ENCODE data around the gene PLXNA2. TPM values are rescaled to one million over a fixed set of nuclear protein-coding genes. Genes with fewer than 3 reads are reported as not detected.

Gene PLXNA2
- total and polyA plus RNA-seq, 2 of the 13 experiments (the other 11 are each of a cell fraction or from before 2014, with no cell fraction given), result 1.1 to 2.1 TPM

GRCh38 chr1:208036106-208036808, 207.9 kb downstream of the PLXNA2 start:
- Histone ChIP-seq H3K27me3 (ENCODE audit: control insufficient read depth in 1 of 2, insufficient read depth in 2 of 2, low read length in 2 of 2) (no peaks in the 10 kb centered on the region), H3K27ac (ENCODE audit: extremely low read length, insufficient read depth, low read length) (no peak overlapping the region), H3K4me2 (ENCODE audit: low read depth, low read length) (no peak overlapping the region), H3K9ac (ENCODE audit: insufficient read depth, low read depth, low read length) (no peak overlapping the region), H3K79me2 (ENCODE audit: insufficient read depth, low read length) (no peaks in the 10 kb centered on the region), H3K9me3 (ENCODE audit: low read length) (no peaks in the 10 kb centered on the region), H3K36me3 (replicated peaks in 1 of 2; ENCODE audit: control insufficient read depth in 1 of 2, insufficient read depth in 2 of 2, low read length in 2 of 2) (no peaks in the 10 kb centered on the region), H2AFZ (ENCODE audit: low read length) (no peak overlapping the region), H3K4me3 (replicated peaks in 1 of 3; ENCODE audit: insufficient read depth in 1 of 3, low read depth in 2 of 3, low read length in 3 of 3) (no peak overlapping the region), H4K20me1 (ENCODE audit: insufficient read depth, low read length) (no peaks in the 10 kb centered on the region), H3K4me1 (ENCODE audit: insufficient read depth, low read length) (no peaks in the 10 kb centered on the region)
- ATAC-seq (peak; percentile 38; the same call in 1 of the 3 replicates), DNase-seq (ENCODE audit: low spot score) (peak; percentile 30), FAIRE-seq (peak; percentile 48)
- WGBS (ENCODE audit: low lambda C conversion rate), result 73% methylated on average over 7 of the region's 8 CpGs
- ChIA-PET CTCF (ENCODE audit: low intra/inter-chr PET ratio, low total read pairs) (no interaction called here), POLR2A (no interaction called here)
- peak; percentile 63 for TF ChIP-seq STAG1 (CRISPR knock-in tag; IDR thresholded peaks at IDR 0.05)
- peak; percentile 57 for TF ChIP-seq CTCF (CRISPR knock-in tag; IDR thresholded peaks at IDR 0.05)
- TF ChIP-seq SMC3 (IDR thresholded peaks at IDR 0.05; ENCODE audit: low read length), result peak; percentile 28; the same call in 1 of the 2 replicates
- TF ChIP-seq, protein P1, sequence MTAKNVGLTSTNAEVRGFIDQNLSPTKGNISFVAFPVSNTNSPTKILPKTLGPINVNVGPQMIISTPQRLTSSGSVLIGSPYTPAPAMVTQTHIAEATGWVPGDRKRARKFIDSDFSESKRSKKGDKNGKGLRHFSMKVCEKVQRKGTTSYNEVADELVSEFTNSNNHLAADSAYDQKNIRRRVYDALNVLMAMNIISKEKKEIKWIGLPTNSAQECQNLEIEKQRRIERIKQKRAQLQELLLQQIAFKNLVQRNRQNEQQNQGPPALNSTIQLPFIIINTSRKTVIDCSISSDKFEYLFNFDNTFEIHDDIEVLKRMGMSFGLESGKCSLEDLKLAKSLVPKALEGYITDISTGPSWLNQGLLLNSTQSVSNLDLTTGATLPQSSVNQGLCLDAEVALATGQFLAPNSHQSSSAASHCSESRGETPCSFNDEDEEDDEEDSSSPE (CRISPR knock-in tag; IDR thresholded peaks at IDR 0.05), result no peak
- in situ Hi-C loops (cut with HindIII; ENCODE audit: extremely low pct_ligation_motif_present, low pct_unique_long_range_greater_than_20kb), result loop anchor here (5.0 kb wide), 1 partner anchor 51 kb away; no protein-coding TSS in a partner anchor
- intact Hi-C loops (cut with micrococcal nuclease; ENCODE audit: unreplicated experiment), result no loop called here
- BruUV-seq (replicated peaks), result no TSS peak

GRCh38 chr1:208034135-208034534, 210.0 kb downstream of the PLXNA2 start:
- no peaks in the 10 kb centered on the region for H3K27me3 ChIP-seq (ENCODE audit: control insufficient read depth in 1 of 2, insufficient read depth in 2 of 2, low read length in 2 of 2)
- ChIA-PET POLR2A (no interaction called here), CTCF (ENCODE audit: low intra/inter-chr PET ratio, low total read pairs) (no interaction called here)
- H3K4me2 ChIP-seq (ENCODE audit: low read depth, low read length), result no peak overlapping the region
- FAIRE-seq (no peak), ATAC-seq (no peak), DNase-seq (ENCODE audit: low spot score) (no peak)
- no peaks in the 10 kb centered on the region for H3K4me1 ChIP-seq (ENCODE audit: insufficient read depth, low read length)
- in situ Hi-C loops (cut with HindIII; ENCODE audit: extremely low pct_ligation_motif_present, low pct_unique_long_range_greater_than_20kb) (no loop called here), intact Hi-C loops (cut with micrococcal nuclease; ENCODE audit: unreplicated experiment) (no loop called here)
- no peak overlapping the region for H3K27ac ChIP-seq (ENCODE audit: extremely low read length, insufficient read depth, low read length)
- no peak overlapping the region for H3K4me3 ChIP-seq (replicated peaks in 1 of 3; ENCODE audit: insufficient read depth in 1 of 3, low read depth in 2 of 3, low read length in 3 of 3)
- H4K20me1 ChIP-seq (ENCODE audit: insufficient read depth, low read length), result no peaks in the 10 kb centered on the region
- H3K79me2 ChIP-seq (ENCODE audit: insufficient read depth, low read length), result no peaks in the 10 kb centered on the region
- no peak overlapping the region for H3K9ac ChIP-seq (ENCODE audit: insufficient read depth, low read depth, low read length)
- H3K9me3 ChIP-seq (ENCODE audit: low read length), result no peaks in the 10 kb centered on the region
- 65% methylated on average over 4 of the region's 8 CpGs for WGBS (ENCODE audit: low lambda C conversion rate)
- no peaks in the 10 kb centered on the region for H3K36me3 ChIP-seq (replicated peaks in 1 of 2; ENCODE audit: control insufficient read depth in 1 of 2, insufficient read depth in 2 of 2, low read length in 2 of 2)
- BruUV-seq (replicated peaks), result no TSS peak
- no peak overlapping the region for H2AFZ ChIP-seq (ENCODE audit: low read length)
- TF ChIP-seq ZNF614 (CRISPR knock-in tag; IDR thresholded peaks at IDR 0.05; ENCODE audit: borderline replicate concordance) (no peak), HMGA1 (CRISPR knock-in tag; conservative IDR thresholded peaks at IDR 0.05) (no peak), MIER3 (CRISPR knock-in tag; IDR thresholded peaks at IDR 0.05; ENCODE audit: borderline replicate concordance) (no peak), SPEN (CRISPR knock-in tag; IDR thresholded peaks at IDR 0.05; ENCODE audit: low read depth) (no peak), YEATS2 (CRISPR knock-in tag; IDR thresholded peaks at IDR 0.05; ENCODE audit: borderline replicate concordance) (no peak), PHB2 (IDR thresholded peaks at IDR 0.05; ENCODE audit: partially characterized antibody) (no peak), ZNF232 (CRISPR knock-in tag; IDR thresholded peaks at IDR 0.05; ENCODE audit: borderline replicate concordance) (no peak), CHD2 (IDR thresholded peaks at IDR 0.05; ENCODE audit: low read depth, low read length) (no peak), FOXC1 (CRISPR knock-in tag; IDR thresholded peaks at IDR 0.05; ENCODE audit: borderline replicate concordance) (no peak), HOXA5 (CRISPR knock-in tag; IDR thresholded peaks at IDR 0.05) (no peak), CC2D1A (CRISPR knock-in tag; IDR thresholded peaks at IDR 0.05) (no peak), GFI1 (CRISPR knock-in tag; IDR thresholded peaks at IDR 0.05; ENCODE audit: borderline replicate concordance) (no peak), ZNF713 (CRISPR knock-in tag; IDR thresholded peaks at IDR 0.05) (no peak)

All from HepG2 (cell line).